Osteoblast (primary cell): ENCODE results near the gene EXOC3. TPM values are rescaled to one million over a fixed set of nuclear protein-coding genes. Genes with fewer than 3 reads are reported as not detected.

Source experiments
- DNase-seq: peaks from one replicate; pipeline ENCODE4 v3.0.0; 2011; ENCODE audit warnings: low spot score, mixed read lengths; ENCODE audit not compliant: insufficient read length; ENCODE audit errors: missing footprints
- H2AFZ ChIP-seq: 2 replicates; pipeline ENCODE4 v1.6.0; 2011; ENCODE audit warnings: mild to moderate bottlenecking, low read length
- H3K27ac ChIP-seq: 2 replicates; pipeline ENCODE4 v1.5.1; 2011; ENCODE audit warnings: mild to moderate bottlenecking, low read depth, low read length, moderate library complexity
- H3K27me3 ChIP-seq: 2 replicates; pipeline ENCODE4 v1.6.0; 2012; ENCODE audit warnings: mild to moderate bottlenecking, control low read depth, inconsistent platforms, low read length, moderate library complexity; ENCODE audit not compliant: insufficient read depth
- H3K36me3 ChIP-seq: 2 replicates; pipeline ENCODE4 v1.5.1; 2011; ENCODE audit warnings: mild to moderate bottlenecking, low read length, control low read depth, moderate library complexity; ENCODE audit not compliant: insufficient read depth
- H3K4me1 ChIP-seq: 2 replicates; pipeline ENCODE4 v1.5.1; 2011; ENCODE audit warnings: mild to moderate bottlenecking, low read length, control low read depth, moderate library complexity; ENCODE audit not compliant: insufficient read depth
- H3K4me2 ChIP-seq: 2 replicates; pipeline ENCODE4 v1.6.0; 2011; ENCODE audit warnings: mild to moderate bottlenecking, low read length; ENCODE audit not compliant: insufficient read depth
- H3K4me3 ChIP-seq: fragments of 200-600 bp; sonication (generic); 3 replicates; pipeline ENCODE4 v1.5.1; 2012; ENCODE audit warnings: mild to moderate bottlenecking, low read length, inconsistent platforms; ENCODE audit not compliant: insufficient read depth
- H3K79me2 ChIP-seq: 2 replicates; pipeline ENCODE4 v1.6.0; 2012; ENCODE audit warnings: mild to moderate bottlenecking, low read length, control low read depth, inconsistent platforms; ENCODE audit not compliant: insufficient read depth
- H3K9me3 ChIP-seq: 2 replicates; pipeline ENCODE4 v1.5.1; 2011; ENCODE audit warnings: low read depth, low read length, control low read depth
- H4K20me1 ChIP-seq: 2 replicates; pipeline ENCODE4 v1.6.0; 2012; ENCODE audit warnings: mild to moderate bottlenecking, low read length, control low read depth; ENCODE audit not compliant: insufficient read depth
- CTCF ChIP-seq: IDR thresholded peaks from 2 replicates; pipeline ENCODE4 v1.5.1; 2011; ENCODE audit warnings: mild to moderate bottlenecking, low read depth, low read length, moderate library complexity; ENCODE audit errors: extremely low read depth
- total RNA-seq: library from RNA; depleted of rRNA; stranded (reverse); fragments of >200 nt; gene quantifications from 2 replicates; pipeline ENCODE4 v1.2.3, GENCODE V29; 2012

The EXOC3 gene
- total RNA-seq, 1 donor: 49.2 TPM

- no peak overlapping the region for H3K4me2 ChIP-seq
- no peak overlapping the region for H3K27ac ChIP-seq
- H3K4me1 ChIP-seq: peaks cover 17% of the 10 kb centered on the region
- H3K27me3 ChIP-seq: no peaks in the 10 kb centered on the region
- no peak overlapping the region for H3K4me3 ChIP-seq
- no peak for TF ChIP-seq CTCF
- H3K36me3 ChIP-seq: peaks cover 42% of the 10 kb centered on the region
- DNase-seq: peak; percentile 69
- H2AFZ ChIP-seq: no peak overlapping the region
- no peaks in the 10 kb centered on the region for H3K9me3 ChIP-seq
- H3K79me2 ChIP-seq: peaks cover 57% of the 10 kb centered on the region
- H4K20me1 ChIP-seq: peaks cover 37% of the 10 kb centered on the region
Observed at GRCh38 chr5:445591-445990, 2.6 kb downstream of the EXOC3 start.

GRCh38 chr5:446066-446882 is 3.3 kb downstream of the EXOC3 start:
- Histone ChIP-seq H3K36me3 (peaks cover 48% of the 10 kb centered on the region), H3K4me1 (peaks cover 17% of the 10 kb centered on the region), H4K20me1 (peaks cover 37% of the 10 kb centered on the region), H2AFZ (no peak overlapping the region), H3K4me2 (no peak overlapping the region), H3K79me2 (peaks cover 60% of the 10 kb centered on the region), H3K9me3 (no peaks in the 10 kb centered on the region), H3K27ac (no peak overlapping the region), H3K27me3 (no peaks in the 10 kb centered on the region), H3K4me3 (no peak overlapping the region)
- peak; percentile 57 for DNase-seq
- no peak for TF ChIP-seq CTCF

GRCh38 chr5:446883-447263 is 3.9 kb downstream of the EXOC3 start:
- peak; percentile 58 for TF ChIP-seq CTCF
- Histone ChIP-seq H3K79me2 (peaks cover 66% of the 10 kb centered on the region), H2AFZ (no peak overlapping the region), H3K4me3 (no peak overlapping the region), H3K4me1 (peaks cover 15% of the 10 kb centered on the region), H3K4me2 (no peak overlapping the region), H3K27me3 (no peaks in the 10 kb centered on the region), H4K20me1 (peaks cover 37% of the 10 kb centered on the region), H3K27ac (no peak overlapping the region), H3K9me3 (no peaks in the 10 kb centered on the region), H3K36me3 (peaks cover 54% of the 10 kb centered on the region)
- peak; percentile 89 for DNase-seq

- H2AFZ ChIP-seq: no peak overlapping the region
- peaks cover 66% of the 10 kb centered on the region for H3K79me2 ChIP-seq
- H4K20me1 ChIP-seq: peaks cover 39% of the 10 kb centered on the region
- H3K4me2 ChIP-seq: no peak overlapping the region
- H3K4me3 ChIP-seq: no peak overlapping the region
- H3K9me3 ChIP-seq: no peaks in the 10 kb centered on the region
- H3K27ac ChIP-seq: no peak overlapping the region
- H3K36me3 ChIP-seq: peaks cover 61% of the 10 kb centered on the region
- no peaks in the 10 kb centered on the region for H3K27me3 ChIP-seq
- peak; percentile 46 for DNase-seq
- H3K4me1 ChIP-seq: peaks cover 9% of the 10 kb centered on the region
- no peak for TF ChIP-seq CTCF
Observed at GRCh38 chr5:447501-447900, 4.5 kb downstream of the EXOC3 start.
